Measurements from ENCODE around the gene FOXJ3. TPM values are rescaled to one million over a fixed set of nuclear protein-coding genes. Genes with fewer than 3 reads are reported as not detected.
A peak's percentile ranks its signal among the peaks of the same experiment; 100 is the strongest.

The FOXJ3 gene
- total RNA-seq, 2 experiments from 2014 or later, result 41.5 to 44.5 TPM

- H3K4me1 Mint-ChIP-seq (ENCODE audit: low read depth), result peaks cover 76% of the 10 kb centered on the region
- ChIA-PET POLR2A (no interaction called here), CTCF (interaction anchor here (0.9 to 1.9 kb wide), 4 partner anchors 10 to 146 kb away, joined by 3 to 7 read pairs (median 6); no protein-coding TSS in a partner anchor)
- DNase-seq (peak; percentile 29), ATAC-seq (peak; percentile 70)
- no peaks in the 10 kb centered on the region for H3K27me3 Mint-ChIP-seq (ENCODE audit: low read depth)
- no peaks in the 10 kb centered on the region for H3K9me3 Mint-ChIP-seq (ENCODE audit: insufficient read depth)
- H3K4me3 Mint-ChIP-seq, result peak overlapping the region; percentile 50
- peaks cover 14% of the 10 kb centered on the region for H3K36me3 Mint-ChIP-seq (ENCODE audit: low read depth)
- H3K27ac Mint-ChIP-seq, result peak overlapping the region; percentile 75
Observed at GRCh38 chr1:42319128-42319851, 15.7 kb downstream of the FOXJ3 start.

GRCh38 chr1:42318601-42319000, 16.4 kb downstream of the FOXJ3 start:
- Mint-ChIP-seq H3K27me3 (ENCODE audit: low read depth) (no peaks in the 10 kb centered on the region), H3K27ac (no peak overlapping the region), H3K4me1 (ENCODE audit: low read depth) (peaks cover 81% of the 10 kb centered on the region), H3K4me3 (no peak overlapping the region), H3K9me3 (ENCODE audit: insufficient read depth) (no peaks in the 10 kb centered on the region), H3K36me3 (ENCODE audit: low read depth) (peaks cover 14% of the 10 kb centered on the region)
- POLR2A ChIA-PET, result no interaction called here
- CTCF ChIA-PET, result no interaction called here
- ATAC-seq, result no peak
- DNase-seq, result no peak

- peaks cover 76% of the 10 kb centered on the region for H3K4me1 Mint-ChIP-seq (ENCODE audit: low read depth)
- DNase-seq (no peak), ATAC-seq (no peak)
- ChIA-PET POLR2A (interaction anchor here (0.7 to 1.2 kb wide), 2 partner anchors 17 kb away, joined by 3 to 4 read pairs; no protein-coding TSS in a partner anchor), CTCF (interaction anchor here (0.9 to 1.9 kb wide), 3 partner anchors 13 to 140 kb away, joined by 3 to 7 read pairs (median 5); partner anchors contain the start of gene FOXJ3)
- H3K4me3 Mint-ChIP-seq, result no peak overlapping the region
- no peak overlapping the region for H3K27ac Mint-ChIP-seq
- H3K36me3 Mint-ChIP-seq (ENCODE audit: low read depth), result peaks cover 12% of the 10 kb centered on the region
- no peaks in the 10 kb centered on the region for H3K27me3 Mint-ChIP-seq (ENCODE audit: low read depth)
- no peaks in the 10 kb centered on the region for H3K9me3 Mint-ChIP-seq (ENCODE audit: insufficient read depth)
Observed at GRCh38 chr1:42317308-42317707, 17.7 kb downstream of the FOXJ3 start.

GRCh38 chr1:42316292-42316691, 18.7 kb downstream of the FOXJ3 start:
- H3K27ac Mint-ChIP-seq, result no peak overlapping the region
- ATAC-seq (no peak), DNase-seq (no peak)
- no peaks in the 10 kb centered on the region for H3K27me3 Mint-ChIP-seq (ENCODE audit: low read depth)
- POLR2A ChIA-PET, result interaction anchor here (0.7 to 0.8 kb wide), 2 partner anchors 12 to 74 kb away, joined by 3 read pairs; no protein-coding TSS in a partner anchor
- H3K4me1 Mint-ChIP-seq (ENCODE audit: low read depth), result peaks cover 66% of the 10 kb centered on the region
- no peaks in the 10 kb centered on the region for H3K9me3 Mint-ChIP-seq (ENCODE audit: insufficient read depth)
- no peak overlapping the region for H3K4me3 Mint-ChIP-seq
- CTCF ChIA-PET, result interaction anchor here (0.9 to 2.4 kb wide), 9 partner anchors 10 to 375 kb away, joined by 3 to 9 read pairs (median 5); partner anchors contain the start of gene FOXJ3
- H3K36me3 Mint-ChIP-seq (ENCODE audit: low read depth), result peaks cover 7% of the 10 kb centered on the region

GRCh38 chr1:42315500-42315899, 19.5 kb downstream of the FOXJ3 start:
- ChIA-PET POLR2A (interaction anchor here (0.7 to 0.8 kb wide), 2 partner anchors 13 to 73 kb away, joined by 3 read pairs; no protein-coding TSS in a partner anchor), CTCF (interaction anchor here (1.1 to 2.4 kb wide), 6 partner anchors 9 to 375 kb away, joined by 3 to 9 read pairs (median 6); partner anchors contain the start of gene FOXJ3)
- DNase-seq, result no peak
- Mint-ChIP-seq H3K27ac (no peak overlapping the region), H3K4me1 (ENCODE audit: low read depth) (peaks cover 59% of the 10 kb centered on the region), H3K9me3 (ENCODE audit: insufficient read depth) (no peaks in the 10 kb centered on the region), H3K4me3 (no peak overlapping the region), H3K36me3 (ENCODE audit: low read depth) (peaks cover 9% of the 10 kb centered on the region), H3K27me3 (ENCODE audit: low read depth) (no peaks in the 10 kb centered on the region)
- no peak for ATAC-seq

GRCh38 chr1:42313970-42314369, 21.1 kb downstream of the FOXJ3 start:
- peaks cover 48% of the 10 kb centered on the region for H3K4me1 Mint-ChIP-seq (ENCODE audit: low read depth)
- CTCF ChIA-PET, result interaction anchor here (0.7 to 1.1 kb wide), 4 partner anchors 13 to 20 kb away, joined by 3 to 5 read pairs (median 4); no protein-coding TSS in a partner anchor
- peaks cover 19% of the 10 kb centered on the region for H3K36me3 Mint-ChIP-seq (ENCODE audit: low read depth)
- H3K27me3 Mint-ChIP-seq (ENCODE audit: low read depth), result no peaks in the 10 kb centered on the region
- POLR2A ChIA-PET, result no interaction called here
- DNase-seq (no peak), ATAC-seq (no peak)
- H3K27ac Mint-ChIP-seq, result no peak overlapping the region
- no peak overlapping the region for H3K4me3 Mint-ChIP-seq
- H3K9me3 Mint-ChIP-seq (ENCODE audit: insufficient read depth), result no peaks in the 10 kb centered on the region

GRCh38 chr1:42312576-42313212, 22.3 kb downstream of the FOXJ3 start:
- Mint-ChIP-seq H3K9me3 (ENCODE audit: insufficient read depth) (no peaks in the 10 kb centered on the region), H3K27me3 (ENCODE audit: low read depth) (no peaks in the 10 kb centered on the region), H3K4me1 (ENCODE audit: low read depth) (peaks cover 48% of the 10 kb centered on the region), H3K36me3 (ENCODE audit: low read depth) (peaks cover 23% of the 10 kb centered on the region), H3K4me3 (no peak overlapping the region), H3K27ac (no peak overlapping the region)
- CTCF ChIA-PET, result no interaction called here
- POLR2A ChIA-PET, result no interaction called here
- DNase-seq, result no peak
- no peak for ATAC-seq

GRCh38 chr1:42311897-42312296, 23.1 kb downstream of the FOXJ3 start:
- Mint-ChIP-seq H3K4me3 (no peak overlapping the region), H3K9me3 (ENCODE audit: insufficient read depth) (no peaks in the 10 kb centered on the region)
- POLR2A ChIA-PET, result no interaction called here

GRCh38 chr1:42311138-42311537, 23.9 kb downstream of the FOXJ3 start:
- ChIA-PET POLR2A (no interaction called here), CTCF (no interaction called here)
- H3K9me3 Mint-ChIP-seq (ENCODE audit: insufficient read depth), result no peaks in the 10 kb centered on the region
- H3K36me3 Mint-ChIP-seq (ENCODE audit: low read depth), result peaks cover 23% of the 10 kb centered on the region
- H3K27ac Mint-ChIP-seq, result no peak overlapping the region
- DNase-seq (no peak), ATAC-seq (no peak)
- no peak overlapping the region for H3K4me3 Mint-ChIP-seq
- no peaks in the 10 kb centered on the region for H3K27me3 Mint-ChIP-seq (ENCODE audit: low read depth)
- peaks cover 39% of the 10 kb centered on the region for H3K4me1 Mint-ChIP-seq (ENCODE audit: low read depth)

More at GRCh38 chr1:42311897-42312296, 23.1 kb downstream of the FOXJ3 start:
- Mint-ChIP-seq H3K36me3 (ENCODE audit: low read depth) (peaks cover 21% of the 10 kb centered on the region), H3K4me1 (ENCODE audit: low read depth) (peaks cover 42% of the 10 kb centered on the region), H3K27me3 (ENCODE audit: low read depth) (no peaks in the 10 kb centered on the region), H3K27ac (no peak overlapping the region)
- CTCF ChIA-PET, result no interaction called here
- ATAC-seq (no peak), DNase-seq (no peak)

GRCh38 chr1:42306977-42307376, 28.1 kb downstream of the FOXJ3 start:
- peaks cover 12% of the 10 kb centered on the region for H3K4me1 Mint-ChIP-seq (ENCODE audit: low read depth)
- no peak overlapping the region for H3K27ac Mint-ChIP-seq
- H3K36me3 Mint-ChIP-seq (ENCODE audit: low read depth), result peaks cover 47% of the 10 kb centered on the region
- no peak for DNase-seq
- no peak overlapping the region for H3K4me3 Mint-ChIP-seq
- H3K27me3 Mint-ChIP-seq (ENCODE audit: low read depth), result no peaks in the 10 kb centered on the region
- no peak for ATAC-seq
- H3K9me3 Mint-ChIP-seq (ENCODE audit: insufficient read depth), result peaks cover 12% of the 10 kb centered on the region
- ChIA-PET POLR2A (no interaction called here), CTCF (interaction anchor here (1.1 kb wide), 1 partner anchor 9 kb away, joined by 3 read pairs; no protein-coding TSS in a partner anchor)

GRCh38 chr1:42305639-42306038, 29.4 kb downstream of the FOXJ3 start:
- Mint-ChIP-seq H3K27me3 (ENCODE audit: low read depth) (no peaks in the 10 kb centered on the region), H3K4me1 (ENCODE audit: low read depth) (peaks cover 12% of the 10 kb centered on the region), H3K36me3 (ENCODE audit: low read depth) (peaks cover 50% of the 10 kb centered on the region), H3K4me3 (no peak overlapping the region), H3K9me3 (ENCODE audit: insufficient read depth) (peaks cover 18% of the 10 kb centered on the region), H3K27ac (no peak overlapping the region)
- ATAC-seq, result no peak
- ChIA-PET POLR2A (no interaction called here), CTCF (no interaction called here)
- no peak for DNase-seq

GRCh38 chr1:42302034-42302433, 33.0 kb downstream of the FOXJ3 start:
- H3K27me3 Mint-ChIP-seq (ENCODE audit: low read depth), result no peaks in the 10 kb centered on the region
- DNase-seq (no peak), ATAC-seq (no peak)
- no peak overlapping the region for H3K27ac Mint-ChIP-seq
- ChIA-PET POLR2A (no interaction called here), CTCF (interaction anchor here (1.2 to 2.2 kb wide), 2 partner anchors 12 to 36 kb away, joined by 4 read pairs; no protein-coding TSS in a partner anchor)
- peaks cover 49% of the 10 kb centered on the region for H3K36me3 Mint-ChIP-seq (ENCODE audit: low read depth)
- H3K4me3 Mint-ChIP-seq, result no peak overlapping the region
- peaks cover 36% of the 10 kb centered on the region for H3K9me3 Mint-ChIP-seq (ENCODE audit: insufficient read depth)
- H3K4me1 Mint-ChIP-seq (ENCODE audit: low read depth), result peaks cover 9% of the 10 kb centered on the region
